HG03139 (cell line): Measurements from ENCODE around the gene CNNM4.

Source experiments
- ATAC-seq: cut with Tn5 transposase; IDR thresholded peaks from one replicate; pipeline ENCODE4 v1.9.1; 2021; ENCODE audit not compliant: unreplicated experiment

CNNM4 gene

DNA sequence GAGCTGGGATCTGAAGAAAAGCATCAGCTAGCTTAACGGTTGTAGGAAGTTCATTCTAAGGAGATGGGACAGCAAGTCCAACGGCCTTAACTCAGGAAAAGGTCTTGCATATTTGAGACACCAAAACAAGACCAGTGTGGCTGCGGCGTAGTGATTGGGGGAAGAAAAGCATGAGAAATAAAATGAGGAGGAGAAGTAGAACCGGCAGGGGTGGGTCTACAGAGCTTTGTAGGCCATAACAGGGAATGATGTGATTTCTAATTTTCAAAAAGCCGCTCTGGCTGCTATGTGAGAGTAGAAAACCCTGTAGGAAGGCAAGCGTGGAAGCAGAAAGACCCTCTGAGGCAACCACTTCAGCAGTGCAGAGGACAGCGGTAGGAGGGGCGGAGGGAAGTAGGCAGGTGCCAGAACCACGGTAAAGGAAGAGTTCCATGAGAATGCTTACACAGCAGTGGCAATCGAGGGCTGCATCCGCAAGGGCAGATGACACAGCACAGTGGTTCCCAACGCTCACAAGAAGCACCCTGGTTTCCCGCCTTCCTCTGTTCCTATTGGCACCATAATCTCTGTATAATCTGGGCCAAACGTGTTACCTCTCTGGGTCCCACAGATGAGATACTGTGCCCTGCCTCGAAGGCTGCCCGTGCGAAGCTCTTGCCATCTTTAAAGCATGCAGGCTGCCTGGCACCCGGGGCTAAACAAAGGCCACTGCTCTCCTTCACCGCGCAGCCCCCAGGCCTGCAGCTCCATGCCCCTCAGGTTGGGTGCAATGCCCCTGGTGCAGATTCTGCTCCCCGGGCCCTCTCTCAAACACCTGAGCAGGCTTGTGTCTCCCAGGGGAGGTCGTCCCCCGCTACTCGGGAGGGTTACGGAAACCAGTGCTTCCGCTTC, 96.3 kb downstream of the CNNM4 start:
- ATAC-seq: no peak

DNA sequence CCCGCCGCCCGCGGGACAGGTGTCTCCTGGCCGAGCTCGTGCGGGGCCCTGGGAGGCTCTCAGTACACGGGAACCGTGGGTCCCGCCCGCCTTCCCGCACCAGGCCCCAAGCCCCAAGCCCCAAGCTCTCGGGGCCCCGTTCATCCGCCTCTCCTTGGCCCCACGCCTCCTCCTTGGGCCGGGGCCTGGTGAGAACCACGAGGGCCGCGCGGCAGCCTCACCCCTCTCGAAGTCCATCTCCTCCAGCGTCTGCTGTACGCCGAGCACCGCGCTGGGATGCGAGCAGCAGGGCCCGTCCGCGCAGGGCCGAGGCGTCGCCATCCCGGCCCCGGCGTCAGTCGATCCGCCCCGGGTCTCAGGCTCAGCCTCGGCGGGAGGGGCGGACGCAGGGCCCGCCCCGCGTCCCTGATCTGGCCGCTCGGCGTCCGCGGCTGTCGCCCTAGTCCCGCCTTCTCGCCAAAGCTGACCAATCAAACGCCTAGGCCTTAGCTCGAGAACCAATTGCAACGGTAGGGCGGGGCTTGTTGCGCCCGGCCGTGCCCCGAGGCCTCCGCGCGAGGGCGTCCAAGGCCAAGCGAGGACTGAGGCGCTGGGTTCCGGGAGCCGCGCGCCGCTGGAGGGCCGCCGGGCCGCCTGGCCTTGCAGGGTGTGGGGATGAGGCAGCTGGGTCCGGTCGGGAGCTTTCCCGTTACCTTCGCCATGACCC, 97.1 kb downstream of the CNNM4 start, which contains the start of gene ANKRD39:
ANKRD39 (minus strand) TSS at position 350 of the 706 bp plus-strand sequence; CDS start at position 321, 29 bp downstream.
- peak; percentile 79 for ATAC-seq

DNA sequence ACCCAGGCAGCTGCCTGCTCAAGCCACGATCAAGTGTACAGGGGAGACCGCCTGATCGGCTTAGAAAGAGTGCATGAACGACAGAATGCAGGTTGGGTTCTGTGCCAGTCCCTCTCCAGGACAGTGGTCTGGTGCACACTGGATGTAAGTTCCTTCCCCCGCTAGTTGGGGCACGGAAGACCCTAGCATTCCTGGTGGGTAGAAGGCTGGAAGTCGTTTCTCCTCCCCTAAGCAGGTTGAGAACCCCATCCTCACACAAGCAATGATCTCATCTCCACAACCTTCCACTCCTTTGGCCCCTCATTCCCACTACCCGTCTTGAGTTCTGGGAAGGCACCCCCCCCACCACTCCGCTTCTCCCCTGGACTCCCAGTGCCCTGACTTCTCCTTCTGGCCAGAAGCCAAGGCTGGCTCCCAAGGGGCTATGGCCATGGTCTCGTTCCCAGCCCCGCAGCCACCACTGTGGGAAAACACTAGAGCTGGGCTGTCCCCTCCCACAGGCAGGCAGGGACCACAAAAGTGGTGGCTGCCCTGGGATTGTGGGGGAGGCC, 98.5 kb downstream of the CNNM4 start:
- no peak for ATAC-seq

DNA sequence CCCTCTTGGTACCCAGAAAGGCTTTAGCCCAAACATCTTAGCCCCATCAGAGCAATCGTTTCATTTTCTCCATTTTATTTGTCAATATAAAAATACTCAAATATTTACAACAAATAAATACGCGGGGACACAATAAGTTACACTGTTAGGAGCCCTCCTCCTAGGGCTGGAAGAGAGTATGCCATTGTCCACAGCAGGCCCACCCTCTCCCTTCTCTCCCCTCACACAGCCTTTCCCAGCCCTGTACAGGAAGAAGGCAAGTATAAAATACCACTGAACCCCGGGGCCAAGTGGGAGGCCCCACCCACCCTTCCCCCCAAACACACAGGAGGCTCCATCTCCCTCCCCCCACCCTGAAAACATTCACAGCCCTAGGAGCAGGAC, 99.0 kb downstream of the CNNM4 start:
- no peak for ATAC-seq

DNA sequence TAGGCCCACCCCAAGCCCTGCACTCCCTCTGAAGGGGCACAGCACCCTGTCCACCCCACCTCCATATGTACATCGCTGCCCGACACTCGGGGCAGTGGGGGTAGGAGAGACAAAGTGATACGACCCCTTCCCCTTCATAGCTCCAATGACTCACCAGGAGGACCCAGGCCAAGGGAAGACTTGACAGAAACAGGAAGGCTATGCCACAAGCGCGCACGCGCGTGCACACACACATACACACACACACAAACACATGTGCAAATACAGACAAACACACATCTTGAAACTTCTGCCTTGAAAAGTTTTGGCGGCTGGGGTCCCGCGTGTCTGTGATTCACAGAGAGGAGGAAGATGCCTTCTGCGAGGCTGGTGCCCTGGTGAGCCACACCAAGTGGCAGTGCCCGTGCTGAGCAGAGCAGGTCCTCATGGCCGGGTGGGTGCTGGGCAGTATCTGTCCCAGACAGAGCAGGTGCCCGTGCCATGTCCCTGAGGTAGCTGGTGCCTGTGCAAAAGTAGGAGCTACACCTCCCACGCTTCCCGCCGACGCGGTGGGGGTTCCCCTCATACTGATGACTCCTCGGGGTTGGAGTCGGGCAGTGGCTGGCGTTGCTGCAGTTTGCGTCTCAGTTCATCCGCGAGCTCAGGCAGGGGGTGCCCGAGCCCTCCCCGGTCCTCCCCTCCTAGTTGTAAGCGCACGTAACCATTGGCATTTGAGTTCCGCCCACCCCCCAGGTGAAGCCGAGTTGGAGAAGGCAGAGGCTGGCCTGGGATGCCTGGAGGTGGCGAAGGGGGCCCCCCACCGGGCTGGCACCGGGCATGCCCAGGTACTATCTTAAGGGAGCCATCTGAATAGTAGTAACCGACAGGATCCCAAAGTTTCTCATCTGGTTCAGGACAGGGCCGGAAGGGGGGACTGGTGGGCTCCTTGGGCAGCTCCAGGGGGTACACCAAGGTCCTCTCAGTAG, 99.6 kb downstream of the CNNM4 start:
- no peak for ATAC-seq

DNA sequence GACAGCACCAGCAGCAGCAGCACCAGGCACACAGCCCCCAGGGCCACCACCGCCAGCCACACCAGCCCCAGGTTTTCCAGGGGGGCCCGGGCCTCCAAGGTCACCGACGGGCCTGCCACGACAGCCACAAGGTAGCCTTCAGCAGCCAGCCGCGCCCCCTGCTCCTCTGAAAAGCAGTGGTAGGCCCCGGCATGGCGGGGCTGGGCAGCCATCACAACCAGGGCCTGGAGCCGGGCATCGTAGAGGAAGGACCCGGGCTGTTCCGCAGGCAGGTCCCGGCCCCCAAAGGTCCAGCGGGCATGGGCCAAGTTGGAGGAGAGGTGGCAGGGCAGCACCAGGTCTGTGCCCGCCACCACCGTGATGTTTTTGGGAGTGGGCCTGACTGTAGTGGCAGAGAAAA, 100.4 kb downstream of the CNNM4 start:
- no peak for ATAC-seq
